Anterior cingulate cortex (tissue), 58 donors: ENCODE results near the gene UBXN6.

Experiments
- DNase-seq, 58 donors: peaks; one replicate each; lab custom pipeline; 2025; lab: John Stamatoyannopoulos, UW

UBXN6 gene

GRCh38 chr19:4444765-4445741 is 12.5 kb downstream of the UBXN6 start:
- no peak for DNase-seq

- DNase-seq, result no peak
Observed at GRCh38 chr19:4443966-4444764, 13.4 kb downstream of the UBXN6 start.

GRCh38 chr19:4443188-4443587 is 14.4 kb downstream of the UBXN6 start:
- no peak for DNase-seq

DNA sequence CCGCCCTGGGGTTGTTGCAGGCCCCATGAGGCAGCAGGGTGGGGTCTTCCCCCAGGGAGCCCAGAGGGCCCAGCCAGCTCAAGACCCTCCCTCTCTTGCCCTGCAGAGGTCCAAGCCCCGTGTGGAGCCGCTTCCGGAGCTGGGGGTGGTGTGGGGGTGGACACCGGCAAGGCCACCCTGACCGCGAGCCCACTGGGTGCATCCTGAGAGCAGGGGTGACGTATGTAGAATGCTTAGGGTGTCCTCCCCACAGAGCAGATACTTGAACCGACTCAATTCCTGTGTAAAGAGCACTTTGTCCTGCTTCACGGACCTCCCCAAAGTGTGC is 14.8 kb downstream of the UBXN6 start:
- no peak for DNase-seq

- no peak for DNase-seq
Observed at GRCh38 chr19:4441994-4442818, 15.4 kb downstream of the UBXN6 start.

DNA sequence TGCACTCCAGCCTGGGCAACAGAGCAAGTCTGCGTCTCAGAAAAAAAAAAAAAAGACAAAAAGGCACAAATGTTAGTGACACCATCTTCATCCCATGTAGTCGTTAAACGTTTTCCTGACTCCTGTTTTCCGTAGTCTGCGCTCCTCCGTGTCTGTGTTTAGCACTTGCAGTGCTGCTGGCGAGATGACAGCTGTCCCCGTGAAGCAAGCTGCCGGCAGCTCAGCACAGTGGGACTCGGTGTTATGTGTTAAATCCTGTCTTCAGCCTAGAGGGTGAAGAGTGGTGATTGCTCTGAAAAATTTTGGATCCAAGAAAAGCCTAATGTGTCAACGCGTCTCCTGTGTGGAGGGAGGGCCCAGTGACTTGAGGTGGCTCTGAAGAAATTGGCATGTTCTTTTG is 18.4 kb downstream of the UBXN6 start:
- peak in 23 of 58 donors; percentile 12 to 83 (median 37) for DNase-seq

- no peak for DNase-seq
Observed at GRCh38 chr19:4437103-4437502, 20.5 kb downstream of the UBXN6 start.

DNA sequence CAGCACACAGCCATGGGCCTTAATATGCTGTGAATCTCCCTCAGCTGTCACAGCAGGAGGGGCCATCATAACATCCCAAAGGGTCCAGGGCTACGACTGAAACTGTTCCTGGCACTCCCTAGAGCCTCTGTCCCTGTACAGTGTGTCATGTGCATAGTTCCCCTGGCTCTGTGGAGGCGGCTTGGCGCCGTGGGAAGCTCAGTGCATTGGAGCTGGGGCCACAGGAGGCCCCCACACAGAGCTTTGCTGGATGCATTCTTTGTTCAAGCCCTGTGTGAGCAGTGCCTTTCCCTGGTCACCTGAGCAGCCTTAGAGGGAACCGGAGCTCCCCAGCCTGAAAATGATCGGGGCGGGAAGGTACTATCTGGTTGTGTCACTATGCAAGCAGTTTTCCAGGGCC is 21.4 kb downstream of the UBXN6 start:
- no peak for DNase-seq

- no peak for DNase-seq
Observed at GRCh38 chr19:4434391-4434790, 23.2 kb downstream of the UBXN6 start.

DNA sequence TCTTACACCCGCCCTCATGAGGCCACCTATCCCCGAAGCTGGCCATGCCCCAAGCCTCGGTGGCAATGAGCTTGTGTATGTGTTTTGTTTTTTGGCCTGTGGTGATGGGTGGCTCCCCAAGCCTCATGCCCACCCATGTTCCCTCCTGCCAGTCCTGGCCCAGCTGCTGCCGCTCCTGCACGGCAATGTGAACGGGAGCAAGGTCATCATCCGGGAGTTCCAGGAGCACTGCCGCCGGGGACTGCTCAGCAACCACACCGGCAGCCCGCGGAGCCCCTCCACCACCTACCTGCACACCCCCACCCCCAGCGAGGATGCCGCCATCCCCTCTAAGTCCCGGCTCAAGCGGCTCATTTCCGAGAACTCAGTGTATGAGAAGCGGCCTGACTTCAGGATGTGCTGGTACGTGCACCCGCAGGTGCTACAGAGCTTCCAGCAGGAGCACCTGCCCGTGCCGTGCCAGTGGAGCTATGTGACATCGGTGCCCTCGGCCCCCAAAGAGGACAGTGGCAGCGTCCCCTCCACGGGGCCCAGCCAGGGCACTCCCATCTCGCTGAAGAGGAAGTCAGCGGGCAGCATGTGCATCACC is 24.6 kb downstream of the UBXN6 start:
- no peak for DNase-seq

GRCh38 chr19:4431808-4432674 is 25.6 kb downstream of the UBXN6 start:
- DNase-seq, result peak in 9 of 58 donors; percentile 12 to 44 (median 20)

DNA sequence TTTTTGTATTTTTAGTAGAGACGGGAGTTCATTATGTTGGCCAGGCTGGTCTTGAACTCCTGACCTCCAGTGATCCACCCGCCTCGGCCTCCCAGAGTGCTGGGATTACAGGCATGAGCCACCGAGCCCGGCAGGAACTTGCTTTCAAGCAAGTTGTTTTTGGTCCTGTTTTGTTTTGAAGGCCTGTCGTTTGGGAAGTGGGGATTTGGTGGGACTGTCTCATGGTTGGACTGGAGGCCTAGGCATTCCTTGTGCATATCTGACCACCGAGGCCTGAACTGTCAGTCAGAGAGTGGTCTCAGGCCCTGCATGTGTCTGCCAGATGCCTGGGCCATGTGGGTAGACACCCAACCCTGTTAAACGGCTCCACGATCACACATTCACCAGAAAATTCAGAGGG is 26.3 kb downstream of the UBXN6 start:
- no peak for DNase-seq

DNA sequence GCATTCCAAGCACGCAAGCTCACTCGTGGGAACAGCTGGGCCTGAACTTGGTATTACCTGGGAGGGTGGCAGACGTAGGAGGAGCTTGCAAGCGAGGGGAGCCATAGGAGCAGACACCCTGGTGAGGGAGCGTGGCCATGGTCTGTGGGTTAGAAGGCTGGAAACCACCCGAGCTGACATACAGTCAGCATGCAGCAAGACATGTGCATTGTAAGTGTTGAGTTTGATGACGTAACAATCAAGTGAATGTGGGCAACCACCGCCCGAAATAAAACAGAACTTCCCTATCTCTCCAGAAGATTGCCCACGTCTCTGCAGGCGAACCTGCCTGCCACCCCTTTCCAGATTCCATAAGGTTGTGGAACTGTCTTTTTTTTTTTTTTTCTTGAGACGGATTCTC is 26.8 kb downstream of the UBXN6 start:
- DNase-seq, result peak in 19 of 58 donors; percentile 10 to 67 (median 24)

DNA sequence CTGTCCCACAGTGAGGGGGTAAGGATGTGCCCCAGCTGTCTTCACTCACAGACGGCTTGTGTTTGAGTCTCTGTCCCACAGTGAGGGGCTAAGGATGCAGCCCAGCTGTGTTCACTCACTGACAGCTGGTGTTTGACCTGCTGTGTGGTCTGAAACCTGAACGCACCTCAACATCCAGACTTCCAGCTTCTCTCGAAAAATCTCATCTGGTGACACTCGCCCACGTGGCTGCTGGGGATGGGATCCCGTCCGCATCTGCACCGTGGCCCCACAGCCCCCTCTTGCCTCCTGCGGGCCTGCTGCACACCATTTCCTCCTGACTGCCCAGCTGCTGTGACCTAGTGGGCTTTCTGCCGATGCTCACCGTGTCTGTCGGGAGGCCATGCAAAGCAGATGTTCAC is 27.8 kb downstream of the UBXN6 start:
- DNase-seq, result no peak

- no peak for DNase-seq
Observed at GRCh38 chr19:4429256-4429655, 28.3 kb downstream of the UBXN6 start.

- DNase-seq, result no peak
Observed at GRCh38 chr19:4428326-4428975, 29.1 kb downstream of the UBXN6 start.

GRCh38 chr19:4425537-4425936 is 32.1 kb downstream of the UBXN6 start:
- no peak for DNase-seq

- no peak for DNase-seq
Observed at GRCh38 chr19:4423416-4424126, 34.0 kb downstream of the UBXN6 start.
